ENCODE data around the gene FAM227B. TPM values are rescaled to one million over a fixed set of nuclear protein-coding genes. Genes with fewer than 3 reads are reported as not detected.
"Not testable (repeated sequence)": the region's sequence is repeated elsewhere in the genome, so short reads cannot be mapped to it uniquely, and the experiment has no call there.

The FAM227B gene
- polyA plus RNA-seq, 1 experiment, result 5.0 TPM

GRCh38 chr15:49415149-49415548 lies 205.5 kb downstream of the FAM227B start:
- no peak for DNase-seq (ENCODE audit: low read depth)
- Histone ChIP-seq H3K4me3 (ENCODE audit: low read depth, low read length) (no peak overlapping the region), H3K36me3 (ENCODE audit: control insufficient read depth, insufficient read depth, low read length) (no peaks in the 10 kb centered on the region), H3K27me3 (ENCODE audit: control insufficient read depth, insufficient read depth, low read length) (no peaks in the 10 kb centered on the region)
- POLR2A ChIA-PET, result no interaction called here
- no peak for TF ChIP-seq CTCF (IDR thresholded peaks at IDR 0.05; ENCODE audit: insufficient read depth, low read depth, low read length)
- CTCF ChIA-PET, result interaction anchor here (1.0 to 1.1 kb wide), 2 partner anchors 169 to 179 kb away, joined by 3 read pairs; no protein-coding TSS in a partner anchor

GRCh38 chr15:49412797-49413196 lies 207.8 kb downstream of the FAM227B start:
- no peak for TF ChIP-seq CTCF (IDR thresholded peaks at IDR 0.05; ENCODE audit: insufficient read depth, low read depth, low read length)
- ChIA-PET CTCF (no interaction called here), POLR2A (no interaction called here)
- no peak overlapping the region for H3K4me3 ChIP-seq (ENCODE audit: low read depth, low read length)
- H3K36me3 ChIP-seq (ENCODE audit: control insufficient read depth, insufficient read depth, low read length), result no peaks in the 10 kb centered on the region
- H3K27me3 ChIP-seq (ENCODE audit: control insufficient read depth, insufficient read depth, low read length), result no peaks in the 10 kb centered on the region
- no peak for DNase-seq (ENCODE audit: low read depth)

GRCh38 chr15:49410641-49411040 lies 210.0 kb downstream of the FAM227B start:
- Histone ChIP-seq H3K4me3 (ENCODE audit: low read depth, low read length) (no peak overlapping the region), H3K36me3 (ENCODE audit: control insufficient read depth, insufficient read depth, low read length) (no peaks in the 10 kb centered on the region), H3K27me3 (ENCODE audit: control insufficient read depth, insufficient read depth, low read length) (no peaks in the 10 kb centered on the region)
- TF ChIP-seq CTCF (IDR thresholded peaks at IDR 0.05; ENCODE audit: insufficient read depth, low read depth, low read length), result no peak
- no peak for DNase-seq (ENCODE audit: low read depth)
- ChIA-PET POLR2A (no interaction called here), CTCF (interaction anchor here (0.6 to 1.3 kb wide), 4 partner anchors 11 to 543 kb away, joined by 3 to 4 read pairs (median 3); no protein-coding TSS in a partner anchor)

- CTCF ChIA-PET, result interaction anchor here (0.6 kb wide), 1 partner anchor 432 kb away, joined by 3 read pairs; no protein-coding TSS in a partner anchor
Measured at GRCh38 chr15:49406352-49407118, 214.1 kb downstream of the FAM227B start.

GRCh38 chr15:49402515-49403296 lies 217.9 kb downstream of the FAM227B start:
- CTCF ChIA-PET, result interaction anchor here (0.6 to 1.0 kb wide), 4 partner anchors 9 to 846 kb away, joined by 3 to 5 read pairs (median 4); no protein-coding TSS in a partner anchor
- H3K36me3 ChIP-seq (ENCODE audit: control insufficient read depth, insufficient read depth, low read length); H3K4me3 ChIP-seq (ENCODE audit: low read depth, low read length); POLR2A ChIA-PET; H3K27me3 ChIP-seq (ENCODE audit: control insufficient read depth, insufficient read depth, low read length); DNase-seq (ENCODE audit: low read depth): not testable (repeated sequence)

More at GRCh38 chr15:49406352-49407118, 214.1 kb downstream of the FAM227B start:
- H3K4me3 ChIP-seq (ENCODE audit: low read depth, low read length), result no peak overlapping the region
- no peak for DNase-seq (ENCODE audit: low read depth)
- TF ChIP-seq CTCF (IDR thresholded peaks at IDR 0.05; ENCODE audit: insufficient read depth, low read depth, low read length), result no peak
- POLR2A ChIA-PET, result no interaction called here
- H3K36me3 ChIP-seq (ENCODE audit: control insufficient read depth, insufficient read depth, low read length), result no peaks in the 10 kb centered on the region
- no peaks in the 10 kb centered on the region for H3K27me3 ChIP-seq (ENCODE audit: control insufficient read depth, insufficient read depth, low read length)

Measured in BJ (cell line).